Upper lobe of left lung (tissue), 6 donors: ENCODE results near the gene TMEM250. TPM values are rescaled to one million over a fixed set of nuclear protein-coding genes. Genes with fewer than 3 reads are reported as not detected.

ENCODE experiments used
- ATAC-seq, 2 donors: fragments of 200-7000 bp; cut with Tn5 transposase; one replicate each; pipeline ENCODE4 v1.9.1; 2022; ENCODE audit warnings: mild to moderate bottlenecking in 2 of 2, moderate library complexity in 2 of 2; ENCODE audit not compliant: low FRiP score in 2 of 2
- DNase-seq, 2 donors: peaks; one replicate each; pipeline ENCODE4 v3.0.0-alpha.2; 2019 to 2020
- H3K27ac ChIP-seq, 4 donors: fragments of 200-600 bp; sonication (generic); one replicate each; pipeline ENCODE4 v1.5.1; 2016 to 2019
- H3K27me3 ChIP-seq, 4 donors: fragments of 200-600 bp; sonication (generic); one replicate each; pipeline ENCODE4 v1.5.1; 2017 to 2019
- H3K36me3 ChIP-seq, 4 donors: fragments of 200-600 bp; sonication (generic); one replicate each; pipeline ENCODE4 v1.5.1; 2016 to 2019
- H3K4me1 ChIP-seq, 4 donors: fragments of 200-600 bp; sonication (generic); one replicate each; pipeline ENCODE4 v1.5.1; 2018 to 2019
- H3K4me3 ChIP-seq, 4 donors: fragments of 200-600 bp; sonication (generic); one replicate each; pipeline ENCODE4 v1.5.1; 2017 to 2019; ENCODE audit warnings: mild to moderate bottlenecking in 2 of 4, moderate library complexity in 1 of 4
- H3K9me3 ChIP-seq, 4 donors: fragments of 200-600 bp; sonication (generic); one replicate each; pipeline ENCODE4 v1.5.1; 2018 to 2019
- EP300 ChIP-seq, 4 donors: sonication (generic); formaldehyde crosslinking; IDR thresholded peaks; one replicate each; pipeline ENCODE4 v1.5.1; 2017; ENCODE audit warnings: antibody characterized with exemption in 4 of 4, control low read depth in 2 of 4
- POLR2A ChIP-seq, 4 donors: fragments of 450-650 bp; IDR thresholded peaks; one replicate each; pipeline ENCODE4 v1.5.1; 2016 to 2017; ENCODE audit warnings: antibody characterized with exemption in 4 of 4, mild to moderate bottlenecking in 2 of 4
- POLR2AphosphoS5 ChIP-seq, 2 donors: sonication (generic); formaldehyde crosslinking; IDR thresholded peaks; one replicate each; pipeline ENCODE4 v1.5.1; 2017; ENCODE audit warnings: antibody characterized with exemption in 2 of 2
- WGBS, 2 donors: methylation state at CpG; one replicate each; pipeline ENCODE4 v1.1.5; 2017 to 2018; 5-methylcytosine and 5-hydroxymethylcytosine counted together
- total RNA-seq, 6 donors: library from RNA; depleted of rRNA in 4 of 6; stranded (reverse); fragments of >200 nt in 4 of 6; gene quantifications; one replicate each; pipeline versions ENCODE4 v1.1.0 to v1.2.1, GENCODE V29; 2016 to 2021
- TF ChIP-seq, protein P1 (sequence below), 6 experiments: fragments of 450-650 bp in 4 of 6; fragments of 200-600 bp in 2 of 6; sonication (generic) in 2 of 6; IDR thresholded peaks; one replicate each; pipeline ENCODE4 v1.5.1; 2016 to 2019; ENCODE audit warnings: antibody characterized with exemption in 6 of 6
- donor health status: DM: no; HTN: no; CAD: no; lungs with moderate emphysema.
- donor health status: DM: no; HTN: yes; CAD: no; lungs with severe emphysema.

The TMEM250 gene
- total RNA-seq, 6 donors from 2014 or later: 37.6 to 49.6 (median 38.4) TPM

DNA sequence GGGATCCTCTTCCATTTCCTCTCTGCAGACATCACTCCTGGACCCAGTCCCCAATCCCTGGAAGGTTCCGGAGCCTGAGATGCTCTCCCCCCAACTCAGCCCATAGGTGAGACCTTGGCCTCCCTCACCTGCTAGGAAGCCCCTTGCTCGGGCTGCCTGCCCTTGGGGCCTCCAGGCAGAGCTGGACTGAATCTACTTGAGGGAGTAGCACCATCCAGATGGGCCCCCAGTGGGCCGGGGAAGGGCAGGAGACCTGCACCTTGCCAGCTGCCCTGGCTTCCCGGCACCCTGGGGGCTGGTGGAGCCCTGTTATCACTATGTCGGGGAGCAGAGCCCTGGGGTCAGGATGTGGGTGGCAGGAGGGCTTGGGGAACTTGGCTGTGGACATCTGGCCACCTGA lies 26.9 kb upstream of the TMEM250 start:
- WGBS, 2 donors: 74 to 86% methylated on average over 1 to 5 of the region's 5 CpGs
- Histone ChIP-seq H3K27me3 (peaks cover 0 to 20% (median 6%) of the 10 kb centered on the region in 4 donors), H3K4me3 (no peak overlapping the region), H3K27ac (no peak overlapping the region), H3K9me3 (no peaks in the 10 kb centered on the region), H3K36me3 (no peaks in the 10 kb centered on the region), H3K4me1 (no peaks in the 10 kb centered on the region)
- ATAC-seq (no peak), DNase-seq (peak in 1 of 2 donors; percentile 42)
- TF ChIP-seq POLR2AphosphoS5 (IDR thresholded peaks at IDR 0.05): no peak
- no peak for TF ChIP-seq EP300 (IDR thresholded peaks at IDR 0.05)
- TF ChIP-seq POLR2A (IDR thresholded peaks at IDR 0.05): no peak
- TF ChIP-seq, protein P1, sequence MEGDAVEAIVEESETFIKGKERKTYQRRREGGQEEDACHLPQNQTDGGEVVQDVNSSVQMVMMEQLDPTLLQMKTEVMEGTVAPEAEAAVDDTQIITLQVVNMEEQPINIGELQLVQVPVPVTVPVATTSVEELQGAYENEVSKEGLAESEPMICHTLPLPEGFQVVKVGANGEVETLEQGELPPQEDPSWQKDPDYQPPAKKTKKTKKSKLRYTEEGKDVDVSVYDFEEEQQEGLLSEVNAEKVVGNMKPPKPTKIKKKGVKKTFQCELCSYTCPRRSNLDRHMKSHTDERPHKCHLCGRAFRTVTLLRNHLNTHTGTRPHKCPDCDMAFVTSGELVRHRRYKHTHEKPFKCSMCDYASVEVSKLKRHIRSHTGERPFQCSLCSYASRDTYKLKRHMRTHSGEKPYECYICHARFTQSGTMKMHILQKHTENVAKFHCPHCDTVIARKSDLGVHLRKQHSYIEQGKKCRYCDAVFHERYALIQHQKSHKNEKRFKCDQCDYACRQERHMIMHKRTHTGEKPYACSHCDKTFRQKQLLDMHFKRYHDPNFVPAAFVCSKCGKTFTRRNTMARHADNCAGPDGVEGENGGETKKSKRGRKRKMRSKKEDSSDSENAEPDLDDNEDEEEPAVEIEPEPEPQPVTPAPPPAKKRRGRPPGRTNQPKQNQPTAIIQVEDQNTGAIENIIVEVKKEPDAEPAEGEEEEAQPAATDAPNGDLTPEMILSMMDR (IDR thresholded peaks at IDR 0.05): no peak

DNA sequence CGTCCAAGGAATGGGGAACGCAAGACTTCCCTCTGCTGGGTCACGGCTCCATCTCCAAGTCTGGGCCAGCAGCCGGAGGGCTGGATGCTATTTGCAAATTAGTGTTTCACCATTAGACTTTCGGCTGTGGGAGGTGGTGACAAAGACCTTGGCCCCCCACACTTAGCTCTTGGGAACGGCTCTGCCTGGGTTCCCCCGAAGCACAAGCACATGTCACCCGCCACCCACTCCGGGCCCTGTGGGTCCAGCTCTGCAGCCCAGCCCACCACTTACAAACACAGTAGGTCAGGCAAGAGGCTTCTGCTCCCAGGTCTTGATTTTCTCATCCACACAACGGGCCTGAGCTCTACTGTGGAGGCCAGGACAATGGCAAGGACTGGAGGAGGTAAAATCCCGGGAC lies 25.8 kb upstream of the TMEM250 start:
- Histone ChIP-seq H3K27me3 (peaks cover 0 to 20% (median 6%) of the 10 kb centered on the region in 4 donors), H3K27ac (no peak overlapping the region), H3K4me3 (no peak overlapping the region), H3K9me3 (no peaks in the 10 kb centered on the region), H3K4me1 (no peaks in the 10 kb centered on the region), H3K36me3 (no peaks in the 10 kb centered on the region)
- peak in 1 of 2 donors; percentile 33 for DNase-seq
- no peak for TF ChIP-seq EP300 (IDR thresholded peaks at IDR 0.05)
- TF ChIP-seq POLR2A (IDR thresholded peaks at IDR 0.05): no peak
- no peak for TF ChIP-seq POLR2AphosphoS5 (IDR thresholded peaks at IDR 0.05)
- TF ChIP-seq, protein P1 (IDR thresholded peaks at IDR 0.05): no peak
- ATAC-seq: no peak
- 83 to 89% methylated on average over 6 to 11 of the region's 11 CpGs for WGBS, 2 donors

DNA sequence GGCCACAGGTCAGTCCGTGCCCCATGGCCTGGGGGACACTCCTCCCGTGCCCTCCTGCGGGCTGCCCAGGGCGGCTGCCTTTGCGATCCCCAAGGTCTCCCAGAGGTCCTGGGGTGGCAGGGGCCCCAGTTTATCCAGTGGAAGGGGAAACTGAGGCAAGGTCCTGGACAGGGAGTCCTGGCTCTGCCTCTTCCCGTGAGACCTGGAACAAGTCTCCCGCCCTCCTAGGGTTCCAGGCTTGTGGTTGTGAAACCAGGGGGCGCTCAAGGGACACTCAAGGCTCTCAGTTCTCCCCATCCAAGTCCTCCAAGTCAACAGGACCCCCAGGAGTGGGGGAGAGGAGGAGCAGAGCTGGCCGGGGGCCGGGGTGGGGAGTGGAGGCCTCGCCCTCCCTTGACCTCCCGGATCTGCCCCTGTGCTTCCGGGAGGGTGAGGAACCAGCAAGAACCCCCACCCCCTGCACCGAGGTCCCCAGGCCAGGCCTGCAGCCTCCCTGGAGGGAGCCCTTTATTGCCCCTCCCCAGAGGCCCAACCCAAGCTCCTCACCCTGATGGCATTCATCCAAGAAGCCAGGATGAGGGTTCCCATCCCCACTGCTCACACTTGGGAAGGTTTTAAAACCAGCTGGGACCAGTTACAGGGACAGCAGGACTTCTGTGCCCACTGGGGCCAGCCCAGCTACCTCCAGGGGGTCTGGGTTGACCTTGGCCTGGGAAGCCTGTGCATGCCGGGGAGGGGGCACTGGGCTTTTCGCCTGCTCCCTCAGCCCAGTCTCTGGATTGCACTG lies 24.7 kb upstream of the TMEM250 start:
- H3K27me3 ChIP-seq: peaks cover 0 to 18% (median 6%) of the 10 kb centered on the region in 4 donors

DNA sequence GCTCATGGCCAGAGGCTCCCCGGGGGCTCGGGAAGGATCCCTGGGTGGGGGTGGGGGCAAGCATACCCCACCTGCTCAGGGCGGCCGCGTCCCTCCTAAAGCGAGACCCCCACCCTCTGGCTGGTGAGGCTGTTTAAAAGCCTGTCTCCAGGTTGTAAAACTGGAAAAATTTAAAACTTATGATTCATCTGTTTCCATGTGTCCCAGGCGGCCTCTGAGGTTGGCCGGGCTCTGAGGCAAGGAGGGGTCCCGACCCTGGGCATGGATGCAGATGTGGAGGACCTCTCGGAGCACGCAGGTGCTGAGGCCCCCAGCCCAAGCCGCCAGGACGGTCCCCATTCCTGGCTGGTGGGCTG lies 24.2 kb upstream of the TMEM250 start:
- Histone ChIP-seq H3K27me3 (peaks cover 0 to 12% (median 4%) of the 10 kb centered on the region in 4 donors), H3K36me3 (no peaks in the 10 kb centered on the region), H3K4me1 (no peaks in the 10 kb centered on the region), H3K9me3 (no peaks in the 10 kb centered on the region), H3K27ac (no peak overlapping the region), H3K4me3 (no peak overlapping the region)
- TF ChIP-seq, protein P1 (IDR thresholded peaks at IDR 0.05): no peak
- TF ChIP-seq POLR2A (IDR thresholded peaks at IDR 0.05): no peak
- TF ChIP-seq POLR2AphosphoS5 (IDR thresholded peaks at IDR 0.05): no peak
- no peak for TF ChIP-seq EP300 (IDR thresholded peaks at IDR 0.05)
- WGBS, 2 donors: 55% methylated on average over 12 of the region's 13 CpGs; no CpG with 5 or more reads in 1 of the 2 donors
- no peak for ATAC-seq
- no peak for DNase-seq

More for the DNA sequence above, 24.7 kb upstream of the TMEM250 start:
- Histone ChIP-seq H3K27ac (no peak overlapping the region), H3K4me1 (no peaks in the 10 kb centered on the region), H3K9me3 (no peaks in the 10 kb centered on the region), H3K36me3 (no peaks in the 10 kb centered on the region), H3K4me3 (no peak overlapping the region)
- DNase-seq (peak in 1 of 2 donors; percentile 56), ATAC-seq (no peak)
- TF ChIP-seq EP300 (IDR thresholded peaks at IDR 0.05) (no peak), POLR2AphosphoS5 (IDR thresholded peaks at IDR 0.05) (no peak), POLR2A (IDR thresholded peaks at IDR 0.05) (no peak)
- TF ChIP-seq, protein P1 (IDR thresholded peaks at IDR 0.05): no peak
- WGBS, 2 donors: 15 to 29% methylated on average over 4 to 12 of the region's 16 CpGs

DNA sequence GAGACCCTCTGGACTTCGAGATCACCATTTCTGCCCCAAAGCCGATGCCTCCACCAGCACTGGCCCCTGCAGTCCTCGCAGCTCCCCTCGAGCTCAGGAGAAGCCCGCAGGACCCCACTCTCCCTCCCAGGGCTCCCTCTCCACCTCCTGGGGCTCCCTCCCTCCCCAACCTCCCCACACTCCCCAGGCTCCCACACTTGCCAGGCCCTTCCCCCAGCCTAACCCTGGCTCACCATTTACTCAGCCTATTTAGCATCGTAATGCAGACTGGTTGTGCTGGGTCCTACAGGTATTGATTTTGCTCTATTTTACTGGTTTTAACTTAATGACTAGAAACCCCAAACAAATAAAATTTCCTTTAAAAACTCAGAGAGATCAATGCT lies 23.7 kb upstream of the TMEM250 start:
- no peak overlapping the region for H3K27ac ChIP-seq
- H3K27me3 ChIP-seq: peaks cover 0 to 8% (median 4%) of the 10 kb centered on the region in 4 donors
- 68 to 78% methylated on average over 6 of the region's 6 CpGs for WGBS, 2 donors

More for the DNA sequence above, 23.7 kb upstream of the TMEM250 start:
- Histone ChIP-seq H3K4me1 (no peaks in the 10 kb centered on the region), H3K4me3 (no peak overlapping the region), H3K9me3 (no peaks in the 10 kb centered on the region), H3K36me3 (no peaks in the 10 kb centered on the region)
- TF ChIP-seq, protein P1 (IDR thresholded peaks at IDR 0.05): no peak
- no peak for TF ChIP-seq POLR2AphosphoS5 (IDR thresholded peaks at IDR 0.05)
- no peak for TF ChIP-seq POLR2A (IDR thresholded peaks at IDR 0.05)
- TF ChIP-seq EP300 (IDR thresholded peaks at IDR 0.05): no peak
- DNase-seq: no peak
- no peak for ATAC-seq
